A172 (cell line): ENCODE results near the gene ZMYND11. TPM values are rescaled to one million over a fixed set of nuclear protein-coding genes. Genes with fewer than 3 reads are reported as not detected.
A peak's percentile ranks its signal among the peaks of the same experiment; 100 is the strongest.

Experiments
- DNase-seq: peaks from one replicate; pipeline ENCODE4 v3.0.0-alpha.2; 2015; ENCODE audit warnings: low spot score
- total RNA-seq: library from RNA; depleted of rRNA; stranded (reverse); fragments of >200 nt; shearing (Covaris generic); gene quantifications from 2 replicates; pipeline ENCODE4 v1.2.3, GENCODE V29; 2014

Gene ZMYND11
- total RNA-seq, 1 experiment from 2014 or later, result 113 TPM

DNA sequence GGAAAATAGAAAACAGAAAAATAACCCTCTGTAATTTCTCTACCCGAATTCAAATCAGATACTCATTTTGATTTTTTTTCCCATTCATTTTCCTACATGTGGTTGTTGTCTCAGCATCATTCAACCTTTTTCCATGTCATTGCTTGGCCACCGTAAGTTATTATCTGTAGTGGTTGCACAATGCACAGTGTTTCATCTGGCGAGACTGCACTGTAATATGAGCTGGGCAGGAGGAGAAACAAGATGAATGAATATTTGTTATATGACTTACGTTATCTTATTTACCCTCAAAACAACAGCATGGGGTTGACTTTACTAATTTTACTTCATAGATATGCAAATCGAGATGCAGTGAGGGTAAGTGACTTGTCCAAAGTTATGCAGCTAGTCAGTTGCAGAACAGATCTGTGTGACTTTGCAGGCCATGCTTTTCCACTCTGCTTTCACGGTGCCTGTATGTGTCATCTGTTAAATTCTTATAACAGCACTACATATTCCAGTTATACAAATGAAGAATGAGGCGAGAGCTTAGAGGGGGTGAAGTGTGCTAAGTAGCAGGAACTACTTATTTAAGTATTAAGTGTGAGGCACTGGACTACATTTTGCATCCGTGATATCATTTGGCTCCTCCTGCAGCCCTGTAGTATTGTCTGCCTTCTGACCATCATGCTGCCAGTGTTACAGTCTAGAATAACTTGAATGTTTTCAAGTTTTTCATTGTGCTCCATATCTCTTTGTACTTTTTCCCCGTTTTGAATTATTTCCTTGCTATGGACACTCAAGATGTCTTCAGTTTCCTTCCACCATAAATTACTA lies 56.7 kb downstream of the ZMYND11 start:
- no peak for DNase-seq

DNA sequence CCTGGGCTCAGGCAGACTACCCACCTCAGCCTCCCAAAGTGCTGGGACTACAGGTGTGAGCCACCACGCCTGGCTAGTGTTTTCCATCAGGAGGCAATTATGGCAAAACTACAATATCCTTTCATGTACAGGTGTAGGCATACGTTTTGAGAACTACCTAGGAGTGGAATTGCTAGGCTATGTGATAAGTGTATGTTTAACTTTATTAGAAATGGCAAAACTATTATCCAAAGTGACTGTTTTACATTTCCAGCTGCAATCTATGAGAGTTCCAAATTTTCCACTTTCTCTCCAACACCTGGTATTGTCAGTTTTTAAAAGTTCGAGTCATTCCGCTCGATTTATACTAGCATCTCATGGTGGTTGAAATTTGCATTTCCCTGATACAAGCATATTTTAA lies 59.0 kb downstream of the ZMYND11 start:
- DNase-seq, result no peak

DNA sequence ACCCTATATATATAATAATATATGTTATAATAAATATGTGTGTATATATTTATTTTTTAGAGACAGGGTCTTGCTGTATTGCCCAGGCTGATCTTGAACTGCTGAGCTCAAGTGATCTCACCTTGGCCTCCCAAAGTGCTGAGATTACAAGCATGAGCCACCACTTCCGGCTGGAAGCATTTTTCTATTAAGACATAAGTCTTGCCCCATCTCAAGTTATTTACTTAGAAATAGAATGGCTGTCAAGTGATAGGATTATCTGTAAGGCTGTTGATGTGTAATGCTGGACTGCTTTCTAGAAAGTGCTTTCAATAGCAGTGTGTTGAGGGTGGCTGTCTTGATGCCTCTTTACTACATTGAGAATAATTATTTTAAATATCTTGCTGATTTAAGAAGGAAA lies 65.2 kb downstream of the ZMYND11 start:
- DNase-seq, result no peak

- peak; percentile 18 for DNase-seq
These were observed 66.1 kb downstream of the ZMYND11 start for GRCh38 chr10:201328-201771.

DNA sequence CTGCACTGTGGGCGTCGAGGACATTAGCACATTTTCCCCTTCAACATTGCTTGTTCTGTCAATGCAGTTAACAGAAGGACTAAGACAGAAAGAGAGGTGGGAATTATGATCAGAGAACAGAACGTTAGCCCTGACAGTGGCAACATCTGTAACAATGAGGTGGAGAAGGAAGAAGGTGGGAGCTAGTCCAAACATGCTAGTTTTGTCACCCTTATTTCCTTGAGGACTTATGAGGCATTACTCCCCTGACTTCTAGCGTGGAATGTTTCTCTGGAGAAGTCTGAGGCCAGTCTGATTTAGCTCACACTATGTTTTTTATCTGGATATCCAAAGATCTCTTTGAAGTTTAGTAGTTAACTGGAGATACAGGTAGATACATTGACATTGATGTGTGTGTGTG lies 73.4 kb downstream of the ZMYND11 start:
- no peak for DNase-seq

- DNase-seq, result peak; percentile 12
These were observed 74.1 kb downstream of the ZMYND11 start for GRCh38 chr10:209357-209756.

- DNase-seq, result no peak
These were observed 75.0 kb downstream of the ZMYND11 start for GRCh38 chr10:210297-210696.

DNA sequence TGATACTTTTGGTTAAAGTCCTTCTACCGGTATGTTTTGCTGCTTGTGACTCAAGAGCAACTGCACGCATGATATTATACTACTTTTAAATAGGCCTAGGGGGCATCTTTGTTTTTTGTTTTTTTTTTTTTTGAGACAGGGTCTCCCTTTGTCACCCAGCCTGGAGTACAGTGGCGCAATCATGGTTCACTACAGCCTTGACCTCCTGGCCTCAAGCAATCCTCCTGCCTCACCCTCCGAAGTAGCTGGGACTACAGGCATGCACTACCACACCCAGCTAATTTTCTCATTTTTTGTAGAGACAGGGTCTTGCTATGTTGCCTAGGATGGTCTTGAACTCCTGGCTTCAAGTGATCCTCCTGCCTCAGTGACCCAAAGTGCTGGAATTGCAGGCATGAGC lies 80.2 kb downstream of the ZMYND11 start:
- DNase-seq, result no peak

DNA sequence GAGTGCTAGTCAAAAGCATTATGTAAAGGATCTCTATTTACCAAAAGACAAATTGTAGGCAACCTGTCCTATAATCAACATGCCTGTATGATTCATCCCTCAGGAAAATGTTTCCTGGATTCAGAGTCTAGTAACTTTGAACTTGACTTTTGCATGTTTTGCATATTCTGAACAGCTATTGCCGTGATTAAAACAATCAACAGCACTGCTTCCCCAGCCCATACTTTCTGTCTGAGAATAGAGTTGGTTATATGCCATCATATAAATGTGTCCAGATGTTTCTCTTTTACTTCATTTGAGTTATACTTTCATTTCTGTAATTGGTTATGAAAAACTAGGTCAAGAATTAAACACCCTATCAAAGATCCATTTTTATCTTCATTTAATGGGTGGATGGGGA lies 83.5 kb downstream of the ZMYND11 start:
- DNase-seq, result no peak

DNA sequence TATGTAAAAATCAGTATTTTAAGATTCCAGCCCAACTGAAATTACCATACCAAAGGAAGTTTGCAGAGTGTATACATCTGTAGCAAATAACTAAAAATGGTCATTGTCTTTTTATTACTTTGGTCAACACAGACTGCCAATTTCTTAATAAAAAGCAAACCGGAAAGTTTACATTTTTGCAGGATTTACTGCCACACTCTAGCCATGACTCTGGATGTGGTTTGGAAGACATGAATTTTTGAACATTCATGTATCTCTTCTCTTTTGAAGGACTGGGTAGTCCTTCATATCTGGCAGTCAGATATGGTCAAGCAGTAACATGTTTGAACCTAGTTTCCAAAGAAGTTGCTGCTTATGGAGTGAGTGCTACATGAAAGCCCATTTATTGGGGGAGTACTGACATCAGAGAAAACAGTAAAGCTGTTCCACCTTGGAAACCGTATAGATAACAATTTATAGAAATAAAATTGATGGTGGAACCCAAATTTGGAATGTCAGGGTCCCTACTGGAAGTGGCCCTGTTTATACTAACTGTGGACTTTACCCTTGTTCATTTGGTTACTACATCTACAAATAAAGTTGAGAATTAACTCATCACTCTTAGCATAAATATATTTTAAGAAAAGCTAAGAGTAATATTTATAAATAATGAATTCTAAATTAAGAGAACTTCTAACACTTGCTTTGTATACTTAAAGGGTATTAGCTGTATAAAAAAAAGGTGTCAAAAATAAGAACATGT lies 84.6 kb downstream of the ZMYND11 start:
- DNase-seq, result no peak

DNA sequence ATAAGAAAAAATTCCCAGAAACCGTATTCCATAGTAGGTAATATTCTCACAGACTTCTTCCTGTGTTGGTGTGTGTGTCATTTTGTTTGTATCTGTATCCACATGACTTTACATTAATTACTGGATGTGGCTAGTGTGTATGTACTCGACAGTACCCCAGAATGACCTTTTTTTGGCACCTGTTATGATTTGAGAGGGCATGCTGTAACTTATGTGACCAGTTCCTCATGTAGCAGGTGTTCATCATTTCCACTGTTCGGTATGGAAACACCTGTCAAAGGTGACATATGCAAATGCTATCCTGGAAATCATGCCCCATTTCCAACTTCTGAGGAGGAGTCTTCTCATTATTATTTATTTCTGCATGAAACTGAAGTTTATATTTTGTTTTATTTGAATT lies 89.3 kb downstream of the ZMYND11 start:
- DNase-seq, result no peak

DNA sequence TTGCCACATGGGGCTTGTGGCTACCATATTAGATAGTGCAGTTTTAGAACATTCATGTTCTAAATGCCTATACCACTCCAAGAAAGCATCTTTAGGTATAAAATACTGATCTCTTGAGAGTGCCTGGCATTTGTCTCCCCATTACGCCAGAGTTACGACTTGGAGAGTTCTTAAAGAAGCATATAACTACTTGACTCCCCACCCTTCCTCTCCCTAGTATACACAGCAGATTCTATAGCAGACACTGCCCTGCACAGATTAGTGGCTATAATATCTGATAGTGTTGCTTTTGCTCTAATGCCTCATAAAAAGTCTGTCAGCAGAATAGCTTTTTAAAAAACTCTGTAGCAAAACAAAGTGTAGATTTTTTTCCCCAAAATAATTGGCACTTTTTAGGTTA lies 90.8 kb downstream of the ZMYND11 start:
- DNase-seq, result no peak

- DNase-seq, result no peak
These were observed 91.8 kb downstream of the ZMYND11 start for GRCh38 chr10:227014-227413.

- no peak for DNase-seq
These were observed 93.1 kb downstream of the ZMYND11 start for GRCh38 chr10:228366-228765.

GRCh38 chr10:230758-231157 lies 95.5 kb downstream of the ZMYND11 start:
- DNase-seq, result peak; percentile 2

GRCh38 chr10:232061-232460 lies 96.8 kb downstream of the ZMYND11 start:
- no peak for DNase-seq

DNA sequence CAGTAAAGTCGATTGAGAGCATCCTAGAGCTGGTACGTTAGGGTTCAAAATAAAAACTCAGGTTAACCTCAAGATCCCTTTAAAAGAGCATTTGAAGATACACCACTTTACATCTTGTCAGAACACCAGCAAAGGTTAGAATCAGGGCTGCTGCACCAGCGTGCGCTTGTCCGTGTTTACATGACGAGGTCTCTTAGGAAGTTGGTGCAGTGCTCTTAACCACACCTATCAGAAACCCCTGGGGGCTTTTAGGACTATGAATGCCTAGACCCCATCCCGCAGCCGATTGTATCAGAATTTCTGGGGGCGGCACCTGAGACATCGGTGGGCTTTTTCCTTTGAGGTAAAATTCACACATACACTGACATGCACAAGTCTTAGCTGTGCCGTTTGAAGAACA lies 97.6 kb downstream of the ZMYND11 start:
- no peak for DNase-seq

GRCh38 chr10:234708-235406 lies 99.6 kb downstream of the ZMYND11 start:
- DNase-seq, result no peak

GRCh38 chr10:235915-236314 lies 100.7 kb downstream of the ZMYND11 start:
- no peak for DNase-seq

DNA sequence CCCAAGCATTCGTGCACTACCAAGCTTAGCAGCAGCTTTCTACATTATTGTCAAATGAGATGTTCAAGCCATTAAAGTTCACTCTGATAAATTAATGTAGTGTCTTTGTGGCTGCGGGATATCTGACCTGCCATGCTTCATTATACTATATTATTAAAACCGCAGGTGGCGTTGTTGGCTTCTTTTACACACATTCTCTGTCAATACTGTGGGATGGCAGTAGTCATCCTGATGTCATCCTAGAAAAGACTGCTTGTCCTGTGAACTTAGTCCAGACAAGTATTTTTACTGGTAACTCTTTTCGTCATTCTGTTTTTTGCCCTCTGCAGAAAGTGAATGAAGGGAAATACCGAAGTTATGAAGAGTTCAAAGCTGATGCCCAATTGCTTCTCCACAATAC lies 103.9 kb downstream of the ZMYND11 start:
- DNase-seq, result peak; percentile 29

- DNase-seq, result no peak
These were observed 106.2 kb downstream of the ZMYND11 start for GRCh38 chr10:241451-241850.

GRCh38 chr10:241966-242643 lies 106.8 kb downstream of the ZMYND11 start:
- no peak for DNase-seq
